SK-N-SH (cell line): ENCODE results near the gene CLK2. TPM values are rescaled to one million over a fixed set of nuclear protein-coding genes. Genes with fewer than 3 reads are reported as not detected.
"Not testable (repeated sequence)": the region's sequence is repeated elsewhere in the genome, so short reads cannot be mapped to it uniquely, and the experiment has no call there.

Experiments used
- CTCF ChIA-PET: fragments of 300-600, 350-600 bp; formaldehyde crosslinking; extraction: SDS; loops from one replicate; lab custom pipeline; 2021; lab: Yijun Ruan, JAX
- POLR2A ChIA-PET: fragments of 350-600 bp; sonication (Branson Sonifier 250); formaldehyde crosslinking; extraction: SDS; loops from one replicate; lab custom pipeline; 2020; ENCODE audit warnings: antibody characterized with exemption, inconsistent platforms; lab: Yijun Ruan, JAX
- DNase-seq: peaks from one replicate; pipeline ENCODE4 v3.0.0; 2012
- H2AFZ ChIP-seq: fragments of 200-600 bp; sonication (generic); 2 replicates; pipeline ENCODE4 v1.8.1; 2016; ENCODE audit warnings: antibody characterized with exemption, mild to moderate bottlenecking, low read depth
- H3F3A ChIP-seq: fragments of 200-600 bp; sonication (generic); replicated peaks from 2 replicates; pipeline ENCODE3; 2016; ENCODE audit warnings: antibody characterized with exemption, mild to moderate bottlenecking; ENCODE audit not compliant: insufficient read depth
- H3K27ac ChIP-seq, 2 experiments: fragments of 200-500 bp in 1 of 2; fragments of 200-600 bp in 1 of 2; sonication (Bioruptor generic) in 1 of 2; sonication (generic), shearing (Covaris generic) in 1 of 2; 2 replicates each; pipeline versions ENCODE4 v1.5.1 to v1.6.1; 2014 to 2016; ENCODE audit warnings: low read depth in 2 of 2, inconsistent platforms in 1 of 2, low read length in 1 of 2, mild to moderate bottlenecking in 1 of 2, mixed read lengths in 1 of 2
- H3K27me3 ChIP-seq: fragments of 200-600 bp; sonication (generic), shearing (Covaris generic); 2 replicates; pipeline ENCODE4 v1.6.1; 2016; ENCODE audit warnings: mixed run types; ENCODE audit not compliant: insufficient read depth
- H3K36me3 ChIP-seq, 2 experiments: fragments of 200-500 bp in 1 of 2; fragments of 200-600 bp in 1 of 2; sonication (Bioruptor generic) in 1 of 2; sonication (generic) in 1 of 2; replicated peaks in 1 of 2; 2 replicates each; pipeline versions ENCODE3 to v1.5.1; 2014 to 2016; ENCODE audit warnings: low read length in 1 of 2, mild to moderate bottlenecking in 1 of 2; ENCODE audit not compliant: insufficient read depth in 2 of 2, control insufficient read depth in 1 of 2
- H3K4me1 ChIP-seq, 2 experiments: fragments of 200-500 bp in 1 of 2; fragments of 200-600 bp in 1 of 2; sonication (Bioruptor generic) in 1 of 2; sonication (generic), shearing (Covaris generic) in 1 of 2; 2 replicates each; pipeline versions ENCODE4 v1.5.1 to v1.6.1; 2014 to 2016; ENCODE audit warnings: low read depth in 1 of 2, low read length in 1 of 2, mixed run types in 1 of 2; ENCODE audit not compliant: insufficient read depth in 2 of 2, control insufficient read depth in 1 of 2
- H3K4me2 ChIP-seq: fragments of 200-600 bp; sonication (generic), shearing (Covaris generic); 2 replicates; pipeline ENCODE4 v1.6.1; 2017; ENCODE audit warnings: mixed run types
- H3K4me3 ChIP-seq, 2 experiments: fragments of 200-500 bp in 1 of 2; fragments of 200-600 bp in 1 of 2; sonication (Bioruptor generic) in 1 of 2; sonication (generic), shearing (Covaris generic) in 1 of 2; 2 replicates each; pipeline versions ENCODE4 v1.5.1 to v1.8.1; 2014 to 2016; ENCODE audit warnings: low read depth in 2 of 2, inconsistent platforms in 1 of 2, low read length in 1 of 2, mild to moderate bottlenecking in 1 of 2, mixed read lengths in 1 of 2, moderate library complexity in 1 of 2
- H3K79me2 ChIP-seq: fragments of 200-600 bp; sonication (generic); 2 replicates; pipeline ENCODE4 v1.8.1; 2017; ENCODE audit warnings: mild to moderate bottlenecking; ENCODE audit not compliant: insufficient read depth
- H3K9ac ChIP-seq: fragments of 200-600 bp; sonication (generic); 2 replicates; pipeline ENCODE4 v1.6.1; 2017; ENCODE audit warnings: mixed run types
- H3K9me2 ChIP-seq: fragments of 200-600 bp; sonication (generic); 2 replicates; pipeline ENCODE4 v1.6.1; 2017; ENCODE audit warnings: mixed run types
- H3K9me3 ChIP-seq: fragments of 200-600 bp; sonication (generic); 2 replicates; pipeline ENCODE4 v1.6.1; 2017; ENCODE audit warnings: mixed run types, mild to moderate bottlenecking, moderate library complexity
- H4K20me1 ChIP-seq: fragments of 200-600 bp; sonication (generic); 2 replicates; pipeline ENCODE4 v1.6.1; 2017; ENCODE audit warnings: mild to moderate bottlenecking, mixed run types; ENCODE audit not compliant: insufficient read depth
- ELF1 ChIP-seq: IDR thresholded peaks from 2 replicates; pipeline ENCODE4 v1.4.0; 2012
- FOXM1 ChIP-seq: IDR thresholded peaks from 2 replicates; pipeline ENCODE4 v1.4.0; 2012; ENCODE audit warnings: low read depth, mild to moderate bottlenecking
- JUND ChIP-seq: IDR thresholded peaks from 2 replicates; pipeline ENCODE4 v1.4.0; 2012
- MAX ChIP-seq: IDR thresholded peaks from 2 replicates; pipeline ENCODE4 v1.4.0; 2012; ENCODE audit warnings: low read depth
- MXI1 ChIP-seq: IDR thresholded peaks from 2 replicates; pipeline ENCODE4 v1.6.1; 2012; ENCODE audit warnings: mild to moderate bottlenecking, low read depth, low read length, improper control_type of control experiment
- PBX3 ChIP-seq: IDR thresholded peaks from 2 replicates; pipeline ENCODE4; 2012
- RAD21 ChIP-seq: IDR thresholded peaks from 2 replicates; pipeline ENCODE4 v1.6.1; 2012; ENCODE audit warnings: mild to moderate bottlenecking, low read length
- RCOR1 ChIP-seq: fragments of 150-350 bp; IDR thresholded peaks from 2 replicates; pipeline ENCODE4 v1.6.1; 2017; ENCODE audit warnings: antibody characterized with exemption, low read length
- SIN3A ChIP-seq: IDR thresholded peaks from 2 replicates; pipeline ENCODE4 v1.6.1; 2012; ENCODE audit warnings: low read depth, mild to moderate bottlenecking, low read length, moderate library complexity, borderline replicate concordance
- SMC3 ChIP-seq: IDR thresholded peaks from 2 replicates; pipeline ENCODE4 v1.6.1; 2012; ENCODE audit warnings: low read depth, low read length, improper control_type of control experiment
- USF1 ChIP-seq: IDR thresholded peaks from 2 replicates; pipeline ENCODE4 v1.4.0; 2012; ENCODE audit warnings: low read depth, borderline replicate concordance
- YY1 ChIP-seq: IDR thresholded peaks from 2 replicates; pipeline ENCODE4 v1.4.0; 2012; ENCODE audit warnings: low read depth, mild to moderate bottlenecking
- WGBS: methylation state at CpG from one replicate; pipeline ENCODE4 v1.1.6; 2017; ENCODE audit warnings: low lambda C conversion rate; 5-methylcytosine and 5-hydroxymethylcytosine counted together
- polyA plus RNA-seq, 3 experiments: library from polyadenylated mRNA; depleted of rRNA; stranded (reverse); fragments of >200 nt; gene quantifications; 2 replicates each; pipeline ENCODE4 v1.2.3, GENCODE V29; 2012

CLK2 gene
- polyA plus RNA-seq, 1 of the 3 experiments (the other 2 are of a cell fraction), result 76.7 TPM

- Histone ChIP-seq H3F3A (no peaks in the 10 kb centered on the region), H3K9ac (no peak overlapping the region), H3K4me1 (peaks cover 0 to 8% of the 10 kb centered on the region in 2 experiments; a peak in 3 of 4 replicates), H3K9me3 (no peaks in the 10 kb centered on the region), H3K4me3 (no peak overlapping the region), H3K27me3 (no peaks in the 10 kb centered on the region), H3K4me2 (no peak overlapping the region), H3K27ac (no peak overlapping the region), H3K36me3 (peaks cover 0 to 9% of the 10 kb centered on the region in 2 experiments), H3K79me2 (peaks cover 8% of the 10 kb centered on the region; the same call in 1 of the 2 replicates), H4K20me1 (no peaks in the 10 kb centered on the region), H2AFZ (no peak overlapping the region), H3K9me2 (no peaks in the 10 kb centered on the region)
- TF ChIP-seq YY1, result no peak
- TF ChIP-seq RCOR1, result no peak
- TF ChIP-seq ELF1, result no peak
- no peak for TF ChIP-seq RAD21
- TF ChIP-seq FOXM1, result no peak
- no peak for TF ChIP-seq MXI1
- no peak for TF ChIP-seq MAX
- no peak for TF ChIP-seq SIN3A
- TF ChIP-seq JUND, result no peak
- TF ChIP-seq PBX3, result no peak
- no peak for TF ChIP-seq SMC3
- TF ChIP-seq USF1, result no peak
- ChIA-PET POLR2A (no interaction called here), CTCF (interaction anchor here (0.6 to 0.8 kb wide), 2 partner anchors 14 to 17 kb away, joined by 3 to 4 read pairs; no protein-coding TSS in a partner anchor)
- DNase-seq, result no peak
- 74% methylated on average over 5 of the region's 5 CpGs for WGBS
Observed at GRCh38 chr1:155236451-155236850, 36.9 kb downstream of the CLK2 start.

- POLR2A ChIA-PET, H3K36me3 ChIP-seq, H3K79me2 ChIP-seq, H3F3A ChIP-seq, H3K9me3 ChIP-seq, H3K4me2 ChIP-seq, H3K27me3 ChIP-seq, H3K27ac ChIP-seq, H2AFZ ChIP-seq, DNase-seq, H3K9me2 ChIP-seq, H3K4me1 ChIP-seq, CTCF ChIA-PET, H4K20me1 ChIP-seq, H3K9ac ChIP-seq, H3K4me3 ChIP-seq: not testable (repeated sequence)
- 90% methylated on average over 4 of the region's 9 CpGs for WGBS
Observed at GRCh38 chr1:155235375-155235774, 37.9 kb downstream of the CLK2 start.

- H3K79me2 ChIP-seq, H3F3A ChIP-seq, H3K4me3 ChIP-seq, H3K4me1 ChIP-seq, H3K9me3 ChIP-seq, DNase-seq, H4K20me1 ChIP-seq, H2AFZ ChIP-seq, H3K4me2 ChIP-seq, H3K9ac ChIP-seq, H3K36me3 ChIP-seq, H3K9me2 ChIP-seq, H3K27ac ChIP-seq, CTCF ChIA-PET, H3K27me3 ChIP-seq, POLR2A ChIA-PET: not testable (repeated sequence)
- 100% methylated on average over 1 of the region's 5 CpGs for WGBS
Observed at GRCh38 chr1:155233502-155233901, 39.8 kb downstream of the CLK2 start.

- POLR2A ChIA-PET, H3F3A ChIP-seq, H3K9me2 ChIP-seq, H3K4me1 ChIP-seq, H3K9ac ChIP-seq, H3K9me3 ChIP-seq, H2AFZ ChIP-seq, H3K4me2 ChIP-seq, H3K36me3 ChIP-seq, H3K79me2 ChIP-seq, H3K27me3 ChIP-seq, H4K20me1 ChIP-seq, DNase-seq, H3K4me3 ChIP-seq: not testable (repeated sequence)
- CTCF ChIA-PET, result interaction anchor here (0.7 to 1.1 kb wide), 2 partner anchors 39 to 93 kb away, joined by 3 to 4 read pairs; no protein-coding TSS in a partner anchor
- H3K27ac ChIP-seq, result peak overlapping the region in 1 of 2 experiments; percentile 28; a peak in 1 of 4 replicates
- WGBS, result 82% methylated on average over 7 of the region's 13 CpGs
Observed at GRCh38 chr1:155232001-155232978, 41.0 kb downstream of the CLK2 start.
